Measurements from ENCODE around the gene ZBED2.
"Not testable (repeated sequence)": the region's sequence is repeated elsewhere in the genome, so short reads cannot be mapped to it uniquely, and the experiment has no call there.

Gene ZBED2

GRCh38 chr3:111571282-111571681, 23.9 kb downstream of the ZBED2 start:
- DNase-seq (ENCODE audit: low read depth), result no peak

GRCh38 chr3:111570404-111571030, 24.6 kb downstream of the ZBED2 start:
- DNase-seq (ENCODE audit: low read depth), result no peak

GRCh38 chr3:111568911-111569310, 26.2 kb downstream of the ZBED2 start:
- no peak for DNase-seq (ENCODE audit: low read depth)

GRCh38 chr3:111568355-111568754, 26.8 kb downstream of the ZBED2 start:
- DNase-seq (ENCODE audit: low read depth), result no peak

GRCh38 chr3:111566844-111567243, 28.3 kb downstream of the ZBED2 start:
- DNase-seq (ENCODE audit: low read depth), result no peak

GRCh38 chr3:111561902-111562301, 33.2 kb downstream of the ZBED2 start:
- DNase-seq (ENCODE audit: low read depth), result not testable (repeated sequence)

GRCh38 chr3:111548756-111549155, 46.4 kb downstream of the ZBED2 start:
- DNase-seq (ENCODE audit: low read depth), result no peak

- DNase-seq (ENCODE audit: low read depth), result no peak
These were observed 47.1 kb downstream of the ZBED2 start for GRCh38 chr3:111548092-111548491.

- DNase-seq (ENCODE audit: low read depth), result no peak
These were observed 47.5 kb downstream of the ZBED2 start for GRCh38 chr3:111547631-111548030.

- DNase-seq (ENCODE audit: low read depth), result no peak
These were observed 49.8 kb downstream of the ZBED2 start for GRCh38 chr3:111545349-111545748.

Data from stimulated activated CD8-positive, alpha-beta memory T cell treated with anti-CD3 and anti-CD28 coated beads, Interleukin-12 subunit alpha, Interleukin-12 subunit beta, amount 100 ng/mL, for 4 hours (primary cell).